ENCODE measurements around the gene PFDN4.

PFDN4 gene

DNA sequence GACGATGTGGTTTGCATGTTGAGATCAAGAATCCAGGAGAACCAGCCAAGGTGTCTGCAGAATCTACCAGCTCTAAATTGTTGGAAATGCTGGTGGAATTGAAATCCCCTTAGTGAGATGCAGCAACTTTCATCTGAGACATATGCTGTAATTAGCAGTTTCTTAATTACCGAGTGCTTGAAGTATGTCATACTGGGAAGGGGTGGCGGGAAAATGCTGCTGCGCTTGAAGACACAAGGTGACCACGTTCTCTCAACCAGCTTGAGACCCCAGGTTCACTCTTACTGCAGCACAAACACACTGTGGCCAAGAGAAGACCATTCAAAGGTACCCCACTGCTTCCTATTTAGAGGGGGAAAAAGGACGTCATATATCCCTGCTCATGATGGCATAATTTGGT lies 59.0 kb downstream of the PFDN4 start:
- H3K9me2 ChIP-seq (replicated peaks; ENCODE audit: insufficient read depth, low read length): no peaks in the 10 kb centered on the region
- H3K9ac ChIP-seq (ENCODE audit: low read length): no peak overlapping the region
- no peak overlapping the region for H2AFZ ChIP-seq (ENCODE audit: low read depth, low read length, severe bottlenecking)
- no peaks in the 10 kb centered on the region for H4K20me1 ChIP-seq (ENCODE audit: low read depth, low read length)
- H3K4me3 ChIP-seq (ENCODE audit: insufficient read depth, low read length, poor library complexity, severe bottlenecking): no peak overlapping the region
- no peaks in the 10 kb centered on the region for H3K27me3 ChIP-seq (ENCODE audit: low read length)
- H3K4me2 ChIP-seq (ENCODE audit: low read depth, low read length, poor library complexity, severe bottlenecking): no peak overlapping the region
- no peaks in the 10 kb centered on the region for H3F3A ChIP-seq (ENCODE audit: insufficient read depth)
- no peaks in the 10 kb centered on the region for H3K9me3 ChIP-seq (ENCODE audit: insufficient read depth, low read length)
- no peaks in the 10 kb centered on the region for H3K36me3 ChIP-seq (ENCODE audit: low read length)
- no peaks in the 10 kb centered on the region for H3K79me2 ChIP-seq (ENCODE audit: insufficient read depth, low read length)
- TF ChIP-seq EZH2phosphoT487 (conservative IDR thresholded peaks at IDR 0.05; ENCODE audit: low read length): no peak
- TF ChIP-seq, protein P1, sequence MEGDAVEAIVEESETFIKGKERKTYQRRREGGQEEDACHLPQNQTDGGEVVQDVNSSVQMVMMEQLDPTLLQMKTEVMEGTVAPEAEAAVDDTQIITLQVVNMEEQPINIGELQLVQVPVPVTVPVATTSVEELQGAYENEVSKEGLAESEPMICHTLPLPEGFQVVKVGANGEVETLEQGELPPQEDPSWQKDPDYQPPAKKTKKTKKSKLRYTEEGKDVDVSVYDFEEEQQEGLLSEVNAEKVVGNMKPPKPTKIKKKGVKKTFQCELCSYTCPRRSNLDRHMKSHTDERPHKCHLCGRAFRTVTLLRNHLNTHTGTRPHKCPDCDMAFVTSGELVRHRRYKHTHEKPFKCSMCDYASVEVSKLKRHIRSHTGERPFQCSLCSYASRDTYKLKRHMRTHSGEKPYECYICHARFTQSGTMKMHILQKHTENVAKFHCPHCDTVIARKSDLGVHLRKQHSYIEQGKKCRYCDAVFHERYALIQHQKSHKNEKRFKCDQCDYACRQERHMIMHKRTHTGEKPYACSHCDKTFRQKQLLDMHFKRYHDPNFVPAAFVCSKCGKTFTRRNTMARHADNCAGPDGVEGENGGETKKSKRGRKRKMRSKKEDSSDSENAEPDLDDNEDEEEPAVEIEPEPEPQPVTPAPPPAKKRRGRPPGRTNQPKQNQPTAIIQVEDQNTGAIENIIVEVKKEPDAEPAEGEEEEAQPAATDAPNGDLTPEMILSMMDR (IDR thresholded peaks at IDR 0.05; ENCODE audit: insufficient read depth, low read length, poor library complexity, severe bottlenecking): no peak
- no peak overlapping the region for H3K27ac ChIP-seq (ENCODE audit: low read depth, low read length)

DNA sequence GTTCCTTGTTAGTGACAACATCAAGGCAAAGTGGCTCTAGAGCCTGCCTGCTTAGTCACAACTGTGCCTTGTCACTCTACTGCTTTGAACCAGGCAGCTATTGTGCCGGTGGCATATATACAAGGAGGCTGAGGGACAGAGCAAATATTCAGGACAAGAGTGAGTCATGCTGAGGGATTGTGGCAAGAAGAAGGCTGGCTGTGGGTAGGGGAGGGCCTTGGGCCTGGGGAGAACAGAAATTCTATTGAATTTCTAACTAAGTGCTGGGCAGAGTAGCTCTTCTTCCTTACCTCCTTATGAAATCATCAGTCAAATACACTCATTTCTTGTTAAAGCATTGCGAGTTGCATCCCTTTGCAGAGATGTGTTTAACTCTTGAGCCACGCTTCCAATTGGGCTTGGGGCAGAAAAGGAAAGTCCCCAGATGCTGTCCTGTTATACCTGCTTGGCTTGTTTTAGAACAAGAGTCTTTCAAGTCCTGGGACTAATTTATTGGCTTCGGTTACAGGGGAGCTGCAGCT lies 59.7 kb downstream of the PFDN4 start:
- no peak overlapping the region for H3K4me3 ChIP-seq (ENCODE audit: insufficient read depth, low read length, poor library complexity, severe bottlenecking)
- H4K20me1 ChIP-seq (ENCODE audit: low read depth, low read length): no peaks in the 10 kb centered on the region
- H3K9me3 ChIP-seq (ENCODE audit: insufficient read depth, low read length): no peaks in the 10 kb centered on the region
- TF ChIP-seq EZH2phosphoT487 (conservative IDR thresholded peaks at IDR 0.05; ENCODE audit: low read length): no peak
- TF ChIP-seq, protein P1 (IDR thresholded peaks at IDR 0.05; ENCODE audit: insufficient read depth, low read length, poor library complexity, severe bottlenecking): no peak
- no peak overlapping the region for H3K4me2 ChIP-seq (ENCODE audit: low read depth, low read length, poor library complexity, severe bottlenecking)
- no peaks in the 10 kb centered on the region for H3K9me2 ChIP-seq (replicated peaks; ENCODE audit: insufficient read depth, low read length)
- no peaks in the 10 kb centered on the region for H3K79me2 ChIP-seq (ENCODE audit: insufficient read depth, low read length)
- no peak overlapping the region for H2AFZ ChIP-seq (ENCODE audit: low read depth, low read length, severe bottlenecking)
- H3K9ac ChIP-seq (ENCODE audit: low read length): no peak overlapping the region
- no peak overlapping the region for H3K27ac ChIP-seq (ENCODE audit: low read depth, low read length)
- H3K27me3 ChIP-seq (ENCODE audit: low read length): no peaks in the 10 kb centered on the region
- no peaks in the 10 kb centered on the region for H3K36me3 ChIP-seq (ENCODE audit: low read length)
- H3F3A ChIP-seq (ENCODE audit: insufficient read depth): no peaks in the 10 kb centered on the region

DNA sequence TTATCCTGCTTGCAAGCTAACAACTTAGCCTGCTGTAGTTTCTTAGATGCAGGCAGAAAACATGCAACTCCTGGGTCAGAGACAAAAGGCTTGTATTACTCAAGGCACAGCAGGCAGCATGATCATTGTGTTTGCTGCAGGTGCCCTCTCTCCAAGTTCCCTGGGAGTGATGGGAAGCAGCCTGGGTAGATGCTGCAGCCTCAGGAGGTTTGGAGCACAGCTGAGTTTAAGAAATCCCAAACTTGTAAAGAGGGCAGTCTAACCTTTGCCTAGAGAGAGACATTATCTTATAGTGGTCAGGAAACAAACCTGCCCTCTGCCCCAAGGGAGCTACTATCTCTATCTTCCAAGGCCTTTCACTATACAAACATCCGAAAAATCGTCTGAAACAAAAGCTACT lies 61.1 kb downstream of the PFDN4 start:
- TF ChIP-seq EZH2phosphoT487 (conservative IDR thresholded peaks at IDR 0.05; ENCODE audit: low read length): no peak
- TF ChIP-seq, protein P1 (IDR thresholded peaks at IDR 0.05; ENCODE audit: insufficient read depth, low read length, poor library complexity, severe bottlenecking): no peak
- H2AFZ ChIP-seq (ENCODE audit: low read depth, low read length, severe bottlenecking): no peak overlapping the region
- H3K27ac ChIP-seq (ENCODE audit: low read depth, low read length): no peak overlapping the region
- H3F3A ChIP-seq (ENCODE audit: insufficient read depth): no peaks in the 10 kb centered on the region
- H3K9me3 ChIP-seq (ENCODE audit: insufficient read depth, low read length): no peaks in the 10 kb centered on the region
- no peaks in the 10 kb centered on the region for H3K79me2 ChIP-seq (ENCODE audit: insufficient read depth, low read length)
- no peak overlapping the region for H3K9ac ChIP-seq (ENCODE audit: low read length)
- H4K20me1 ChIP-seq (ENCODE audit: low read depth, low read length): no peaks in the 10 kb centered on the region
- H3K27me3 ChIP-seq (ENCODE audit: low read length): no peaks in the 10 kb centered on the region
- no peaks in the 10 kb centered on the region for H3K9me2 ChIP-seq (replicated peaks; ENCODE audit: insufficient read depth, low read length)
- no peak overlapping the region for H3K4me2 ChIP-seq (ENCODE audit: low read depth, low read length, poor library complexity, severe bottlenecking)
- H3K36me3 ChIP-seq (ENCODE audit: low read length): no peaks in the 10 kb centered on the region
- H3K4me3 ChIP-seq (ENCODE audit: insufficient read depth, low read length, poor library complexity, severe bottlenecking): no peak overlapping the region
